ENCODE results near the gene ACKR2.

The ACKR2 gene

GRCh38 chr3:42914771-42915515 lies 105.7 kb downstream of the ACKR2 start:
- DNase-seq (ENCODE audit: extremely low read depth, low read depth): no peak
- H3K4me3 ChIP-seq (replicated peaks; ENCODE audit: low read depth, low read length): no peak overlapping the region
- TF ChIP-seq, protein P1, sequence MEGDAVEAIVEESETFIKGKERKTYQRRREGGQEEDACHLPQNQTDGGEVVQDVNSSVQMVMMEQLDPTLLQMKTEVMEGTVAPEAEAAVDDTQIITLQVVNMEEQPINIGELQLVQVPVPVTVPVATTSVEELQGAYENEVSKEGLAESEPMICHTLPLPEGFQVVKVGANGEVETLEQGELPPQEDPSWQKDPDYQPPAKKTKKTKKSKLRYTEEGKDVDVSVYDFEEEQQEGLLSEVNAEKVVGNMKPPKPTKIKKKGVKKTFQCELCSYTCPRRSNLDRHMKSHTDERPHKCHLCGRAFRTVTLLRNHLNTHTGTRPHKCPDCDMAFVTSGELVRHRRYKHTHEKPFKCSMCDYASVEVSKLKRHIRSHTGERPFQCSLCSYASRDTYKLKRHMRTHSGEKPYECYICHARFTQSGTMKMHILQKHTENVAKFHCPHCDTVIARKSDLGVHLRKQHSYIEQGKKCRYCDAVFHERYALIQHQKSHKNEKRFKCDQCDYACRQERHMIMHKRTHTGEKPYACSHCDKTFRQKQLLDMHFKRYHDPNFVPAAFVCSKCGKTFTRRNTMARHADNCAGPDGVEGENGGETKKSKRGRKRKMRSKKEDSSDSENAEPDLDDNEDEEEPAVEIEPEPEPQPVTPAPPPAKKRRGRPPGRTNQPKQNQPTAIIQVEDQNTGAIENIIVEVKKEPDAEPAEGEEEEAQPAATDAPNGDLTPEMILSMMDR (IDR thresholded peaks at IDR 0.05; ENCODE audit: low read depth, low read length, missing control alignments): no peak

All from HFF-Myc (cell line).